ENCODE measurements around the gene TBC1D7.

DNA sequence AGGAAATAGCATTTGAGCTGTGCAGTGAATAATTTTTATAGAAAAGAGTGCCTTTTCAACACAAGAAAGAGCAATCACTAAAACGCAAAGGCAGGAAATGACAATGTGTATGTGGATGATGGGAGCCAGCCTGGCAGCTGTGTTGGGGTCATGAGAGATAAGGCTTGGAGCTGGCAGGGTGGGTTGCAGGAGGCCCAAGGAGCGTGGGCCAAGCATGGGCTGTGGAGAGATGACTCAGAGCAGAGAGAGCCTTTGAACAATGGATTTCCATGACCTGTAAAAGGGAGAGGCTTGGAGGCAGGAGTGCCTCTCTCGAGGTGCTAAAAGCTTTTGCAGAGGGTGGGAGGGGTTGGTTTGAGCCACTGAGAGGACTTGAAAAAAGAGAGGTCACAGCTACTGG, 6.6 kb upstream of the TBC1D7 start:
- TF ChIP-seq CTCF (conservative IDR thresholded peaks at IDR 0.05; ENCODE audit: low read depth, low read length) (no peak), EZH2 (IDR thresholded peaks at IDR 0.05; ENCODE audit: borderline replicate concordance, low read depth, low read length, poor library complexity, severe bottlenecking) (no peak)

Data from A673 (cell line).